CD4-positive, alpha-beta T cell (primary cell): ENCODE data around the gene COA5. TPM values are rescaled to one million over a fixed set of nuclear protein-coding genes. Genes with fewer than 3 reads are reported as not detected.
A peak's percentile ranks its signal among the peaks of the same experiment; 100 is the strongest.

Experiments
- ATAC-seq: fragments of 200-7000 bp; cut with Tn5 transposase; one replicate; pipeline ENCODE4 v1.10.0; 2022; ENCODE audit warnings: mild to moderate bottlenecking; ENCODE audit not compliant: poor library complexity
- CTCF ChIA-PET: fragments of 350-600 bp; sonication (Branson Sonifier 250); formaldehyde crosslinking; loops from one replicate; lab custom pipeline; 2021; ENCODE audit warnings: antibody characterized with exemption, inconsistent platforms; lab: Charles Lee
- POLR2A ChIA-PET: fragments of 350-600 bp; sonication (Branson Sonifier 250); formaldehyde crosslinking; loops from one replicate; lab custom pipeline; 2021; ENCODE audit warnings: antibody characterized with exemption, inconsistent platforms; lab: Charles Lee
- DNase-seq, 14 experiments: peaks; one replicate each; pipeline ENCODE4 v3.0.0-alpha.2; 2013 to 2020; ENCODE audit warnings: mixed read lengths in 2 of 14
- H3K27ac ChIP-seq, 2 donors: one replicate each; pipeline versions ENCODE4 v1.5.1 to v1.7.0; 2013; ENCODE audit warnings: low read length in 2 of 2, low read depth in 1 of 2, mild to moderate bottlenecking in 1 of 2
- H3K27me3 ChIP-seq, 2 experiments: 1 replicate in 1 of 2; 2 replicates in 1 of 2; pipeline versions ENCODE4 v1.6.1 to v1.7.0; 2013; ENCODE audit warnings: low read length in 2 of 2, control low read depth in 1 of 2, mild to moderate bottlenecking in 1 of 2, moderate library complexity in 1 of 2; ENCODE audit not compliant: insufficient read depth in 2 of 2, control insufficient read depth in 1 of 2
- H3K36me3 ChIP-seq: one replicate; pipeline ENCODE4 v1.6.1; 2013; ENCODE audit warnings: low read length, control low read depth; ENCODE audit not compliant: insufficient read depth
- H3K4me1 ChIP-seq: one replicate; pipeline ENCODE4 v1.6.1; 2013; ENCODE audit warnings: low read length, control low read depth; ENCODE audit not compliant: insufficient read depth
- H3K4me3 ChIP-seq: one replicate; pipeline ENCODE4 v1.5.1; 2013; ENCODE audit warnings: mild to moderate bottlenecking, low read length, moderate library complexity
- H3K9me3 ChIP-seq, 2 experiments: 1 replicate in 1 of 2; 2 replicates in 1 of 2; pipeline versions ENCODE4 v1.6.1 to v1.7.0; 2013; ENCODE audit warnings: low read length in 2 of 2, mild to moderate bottlenecking in 2 of 2, control low read depth in 1 of 2, moderate library complexity in 1 of 2; ENCODE audit not compliant: control insufficient read depth in 1 of 2, insufficient read depth in 1 of 2
- H3K27ac Mint-ChIP-seq: one replicate; pipeline ENCODE4 v1.8.0; 2020; ENCODE audit warnings: mixed read lengths
- H3K27me3 Mint-ChIP-seq: one replicate; pipeline ENCODE4 v1.8.0; 2021; ENCODE audit warnings: mixed read lengths
- H3K36me3 Mint-ChIP-seq: one replicate; pipeline ENCODE4 v1.8.0; 2021; ENCODE audit warnings: low read depth, mixed read lengths
- H3K4me1 Mint-ChIP-seq: one replicate; pipeline ENCODE4 v1.8.0; 2021; ENCODE audit warnings: low read depth, mixed read lengths
- H3K4me3 Mint-ChIP-seq: one replicate; pipeline ENCODE4 v1.8.0; 2020; ENCODE audit warnings: mild to moderate bottlenecking, mixed read lengths
- H3K9me3 Mint-ChIP-seq: one replicate; pipeline ENCODE4 v1.8.0; 2020; ENCODE audit warnings: mixed read lengths
- CTCF ChIP-seq: fragments of 200-600 bp; IDR thresholded peaks from one replicate; pipeline ENCODE4 v1.8.0; 2022; ENCODE audit warnings: antibody characterized with exemption, mild to moderate bottlenecking
- intact Hi-C, 2 experiments: fragments of 100-400 bp; cut with DNase I in 1 of 2; cut with micrococcal nuclease in 1 of 2; formaldehyde crosslinking; loops; one replicate each; pipeline versions ENCODE4 v1.15.1 to v1.9.0; 2023 to 2025; cut with DNase I, micrococcal nuclease
- total RNA-seq, 174 experiments: library from RNA in 2 of 174; stranded (reverse) in 2 of 174; gene quantifications; one replicate each; pipeline ENCODE4 v1.2.3 and lab custom pipeline; 2021 to 2026

Gene COA5
- total RNA-seq, 2 experiments from 2014 or later: 29.2 to 30.1 TPM

GRCh38 chr2:98565941-98566340 lies 42.4 kb downstream of the COA5 start:
- H3K27ac ChIP-seq: no peak overlapping the region
- no peaks in the 10 kb centered on the region for H3K4me1 ChIP-seq
- no peak for TF ChIP-seq CTCF
- intact Hi-C loops: loop anchor here (5.0 kb wide), 4 partner anchors 66 to 501 kb away; no protein-coding TSS in a partner anchor
- no peak for DNase-seq
- H3K9me3 ChIP-seq: no peaks in the 10 kb centered on the region
- ChIA-PET CTCF (no interaction called here), POLR2A (no interaction called here)
- no peaks in the 10 kb centered on the region for H3K27me3 ChIP-seq
- Mint-ChIP-seq H3K27me3 (no peaks in the 10 kb centered on the region), H3K9me3 (no peaks in the 10 kb centered on the region), H3K4me1 (no peaks in the 10 kb centered on the region), H3K27ac (peak overlapping the region; percentile 59), H3K4me3 (no peak overlapping the region), H3K36me3 (peaks cover 84% of the 10 kb centered on the region)
- no peak overlapping the region for H3K4me3 ChIP-seq
- peaks cover 97% of the 10 kb centered on the region for H3K36me3 ChIP-seq
- no peak for ATAC-seq

GRCh38 chr2:98565286-98565860 lies 42.9 kb downstream of the COA5 start:
- ATAC-seq (no peak), DNase-seq (no peak)
- Mint-ChIP-seq H3K27ac (no peak overlapping the region), H3K36me3 (peaks cover 84% of the 10 kb centered on the region), H3K4me3 (no peak overlapping the region), H3K4me1 (no peaks in the 10 kb centered on the region), H3K27me3 (no peaks in the 10 kb centered on the region), H3K9me3 (no peaks in the 10 kb centered on the region)
- H3K36me3 ChIP-seq: peaks cover 95% of the 10 kb centered on the region
- intact Hi-C loops: loop anchor here (5.0 kb wide), 4 partner anchors 67 to 502 kb away; no protein-coding TSS in a partner anchor
- no peak overlapping the region for H3K4me3 ChIP-seq
- H3K27me3 ChIP-seq: no peaks in the 10 kb centered on the region
- ChIA-PET POLR2A (no interaction called here), CTCF (no interaction called here)
- H3K4me1 ChIP-seq: no peaks in the 10 kb centered on the region
- H3K9me3 ChIP-seq: no peaks in the 10 kb centered on the region
- TF ChIP-seq CTCF: no peak
- H3K27ac ChIP-seq: no peak overlapping the region

- H3K27ac ChIP-seq: no peak overlapping the region
- DNase-seq (no peak), ATAC-seq (no peak)
- Mint-ChIP-seq H3K4me1 (peaks cover under 1% of the 10 kb centered on the region), H3K36me3 (peaks cover 84% of the 10 kb centered on the region), H3K9me3 (no peaks in the 10 kb centered on the region), H3K27me3 (no peaks in the 10 kb centered on the region), H3K4me3 (no peak overlapping the region), H3K27ac (no peak overlapping the region)
- H3K4me3 ChIP-seq: no peak overlapping the region
- ChIA-PET POLR2A (no interaction called here), CTCF (no interaction called here)
- no peaks in the 10 kb centered on the region for H3K4me1 ChIP-seq
- no peaks in the 10 kb centered on the region for H3K9me3 ChIP-seq
- H3K27me3 ChIP-seq: no peaks in the 10 kb centered on the region
- intact Hi-C loops: loop anchor here (5.0 kb wide), 4 partner anchors 68 to 503 kb away; no protein-coding TSS in a partner anchor
- TF ChIP-seq CTCF: no peak
- H3K36me3 ChIP-seq: peaks cover 95% of the 10 kb centered on the region
Measured at GRCh38 chr2:98564541-98565132, 43.7 kb downstream of the COA5 start.
